HFF-Myc (cell line): ENCODE data around the gene CKAP5.

ENCODE experiments used
- DNase-seq: peaks from one replicate; pipeline ENCODE4 v3.0.0-alpha.2; 2011; ENCODE audit warnings: low read depth; ENCODE audit errors: extremely low read depth
- H3K4me3 ChIP-seq: replicated peaks from 2 replicates; pipeline ENCODE4 v1.5.1; 2011; ENCODE audit warnings: low read depth, mild to moderate bottlenecking, control low read depth, low read length
- TF ChIP-seq, protein P1 (sequence below): IDR thresholded peaks from 2 replicates; pipeline ENCODE4 v1.5.1; 2012; ENCODE audit warnings: mild to moderate bottlenecking, low read depth, low read length, control low read depth; ENCODE audit errors: missing control alignments

CKAP5 gene

DNA sequence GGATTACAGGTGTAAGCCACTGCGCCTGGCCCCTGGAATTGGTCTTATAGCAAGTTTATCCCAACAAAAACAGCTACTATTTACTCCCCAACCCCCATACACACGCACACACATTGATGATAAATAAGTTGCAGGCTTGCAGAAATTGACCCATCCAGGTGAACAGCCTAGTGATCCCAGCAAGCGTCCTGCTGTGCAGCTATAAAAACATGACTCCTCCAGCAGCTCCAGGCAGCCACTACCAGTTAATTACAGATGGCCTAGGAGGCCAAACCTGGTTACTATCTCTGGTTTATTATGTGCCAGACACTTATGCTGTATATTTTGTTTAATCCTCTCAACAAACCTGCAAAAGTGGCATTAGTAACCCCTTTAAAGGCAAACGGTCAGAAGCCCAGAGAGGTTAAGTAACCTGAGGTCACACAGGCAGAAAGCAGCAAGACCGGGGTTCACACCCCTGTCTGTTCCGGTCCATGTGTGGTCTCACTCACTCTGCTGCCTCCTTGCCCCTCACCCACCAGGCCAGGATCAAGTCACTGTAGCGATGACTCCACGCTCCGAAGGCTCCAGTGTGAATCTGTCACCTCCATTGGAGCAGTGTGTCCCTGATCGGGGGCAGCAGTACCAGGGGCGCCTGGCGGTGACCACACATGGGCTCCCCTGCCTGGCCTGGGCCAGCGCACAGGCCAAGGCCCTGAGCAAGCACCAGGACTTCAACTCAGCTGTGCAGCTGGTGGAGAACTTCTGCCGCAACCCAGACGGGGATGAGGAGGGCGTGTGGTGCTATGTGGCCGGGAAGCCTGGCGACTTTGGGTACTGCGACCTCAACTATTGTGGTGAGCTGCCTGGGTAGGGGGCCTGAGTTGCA lies 120.5 kb downstream of the CKAP5 start:
- TF ChIP-seq, protein P1, sequence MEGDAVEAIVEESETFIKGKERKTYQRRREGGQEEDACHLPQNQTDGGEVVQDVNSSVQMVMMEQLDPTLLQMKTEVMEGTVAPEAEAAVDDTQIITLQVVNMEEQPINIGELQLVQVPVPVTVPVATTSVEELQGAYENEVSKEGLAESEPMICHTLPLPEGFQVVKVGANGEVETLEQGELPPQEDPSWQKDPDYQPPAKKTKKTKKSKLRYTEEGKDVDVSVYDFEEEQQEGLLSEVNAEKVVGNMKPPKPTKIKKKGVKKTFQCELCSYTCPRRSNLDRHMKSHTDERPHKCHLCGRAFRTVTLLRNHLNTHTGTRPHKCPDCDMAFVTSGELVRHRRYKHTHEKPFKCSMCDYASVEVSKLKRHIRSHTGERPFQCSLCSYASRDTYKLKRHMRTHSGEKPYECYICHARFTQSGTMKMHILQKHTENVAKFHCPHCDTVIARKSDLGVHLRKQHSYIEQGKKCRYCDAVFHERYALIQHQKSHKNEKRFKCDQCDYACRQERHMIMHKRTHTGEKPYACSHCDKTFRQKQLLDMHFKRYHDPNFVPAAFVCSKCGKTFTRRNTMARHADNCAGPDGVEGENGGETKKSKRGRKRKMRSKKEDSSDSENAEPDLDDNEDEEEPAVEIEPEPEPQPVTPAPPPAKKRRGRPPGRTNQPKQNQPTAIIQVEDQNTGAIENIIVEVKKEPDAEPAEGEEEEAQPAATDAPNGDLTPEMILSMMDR: no peak
- no peak overlapping the region for H3K4me3 ChIP-seq
- DNase-seq: no peak

DNA sequence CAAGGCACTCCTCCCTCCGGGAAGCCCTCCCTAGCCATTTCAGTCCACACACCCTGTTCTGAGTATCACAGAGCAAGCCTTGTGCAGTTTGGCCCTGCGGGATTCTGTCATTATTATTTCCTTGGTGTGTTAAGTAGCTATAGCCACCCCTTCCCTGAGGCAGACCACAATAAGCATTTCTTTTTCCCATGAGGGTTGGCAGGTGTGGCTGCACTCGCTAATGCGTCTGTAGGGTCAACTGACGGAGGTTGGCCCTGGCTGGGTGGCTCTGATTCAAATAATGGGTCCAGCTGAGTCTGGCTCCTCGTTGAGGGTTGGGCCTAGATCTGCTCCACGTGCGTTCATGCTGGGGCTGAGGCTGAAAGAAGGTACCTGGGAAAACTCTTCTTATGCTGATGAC lies 122.0 kb downstream of the CKAP5 start:
- no peak overlapping the region for H3K4me3 ChIP-seq
- TF ChIP-seq, protein P1: no peak

DNA sequence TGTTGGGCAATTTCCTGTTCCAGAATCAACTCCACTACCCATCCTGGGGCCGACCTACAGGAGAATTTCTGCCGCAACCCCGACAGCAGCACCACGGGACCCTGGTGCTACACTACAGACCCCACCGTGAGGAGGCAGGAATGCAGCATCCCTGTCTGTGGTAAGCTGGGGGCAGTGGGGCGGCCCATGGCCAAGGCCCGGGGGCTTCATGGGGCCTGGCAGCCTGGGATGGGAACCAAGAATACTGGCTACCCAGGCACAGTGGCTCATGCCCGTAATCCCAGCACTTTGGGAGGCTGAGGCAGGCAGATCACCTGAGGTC lies 122.8 kb downstream of the CKAP5 start:
- H3K4me3 ChIP-seq: no peak overlapping the region
- no peak for DNase-seq
- TF ChIP-seq, protein P1: no peak

More for the DNA sequence above, 122.0 kb downstream of the CKAP5 start:
- no peak for DNase-seq

DNA sequence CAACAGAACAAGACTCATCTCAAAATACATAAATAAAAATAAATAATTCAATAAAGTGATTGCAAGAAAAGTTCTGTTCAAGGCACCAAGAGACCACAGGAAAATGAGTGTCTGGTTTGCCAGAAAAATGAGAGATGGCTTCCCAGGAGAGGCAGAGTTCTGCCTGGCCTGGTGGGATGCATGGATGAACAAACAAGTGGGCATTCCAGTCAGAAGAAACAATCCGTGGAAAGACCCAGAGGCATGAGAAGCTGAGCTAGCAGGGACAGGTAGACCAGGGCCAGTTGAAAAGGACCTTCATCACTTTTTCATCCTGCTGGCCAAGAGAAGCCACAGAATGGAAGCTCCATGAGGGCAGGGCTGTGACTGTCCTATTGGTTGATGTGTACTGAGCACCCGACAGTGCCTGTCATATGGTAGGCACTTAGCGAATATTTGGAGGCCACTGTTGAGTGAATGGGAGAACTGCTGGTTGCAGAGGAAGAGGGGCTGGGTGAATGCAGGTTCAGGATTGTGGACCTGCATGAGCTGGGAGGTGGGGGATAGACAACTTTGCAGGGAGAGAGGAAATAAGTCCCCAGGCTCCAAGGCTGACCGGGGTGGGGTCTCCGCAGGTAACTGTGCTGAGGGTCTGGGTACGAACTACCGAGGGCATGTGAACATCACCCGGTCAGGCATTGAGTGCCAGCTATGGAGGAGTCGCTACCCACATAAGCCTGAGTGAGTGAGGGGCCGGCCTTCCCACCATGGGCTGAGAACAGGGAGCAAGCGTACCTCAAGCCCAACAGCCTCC lies 123.3 kb downstream of the CKAP5 start:
- DNase-seq: no peak
- TF ChIP-seq, protein P1: no peak
- H3K4me3 ChIP-seq: no peak overlapping the region

DNA sequence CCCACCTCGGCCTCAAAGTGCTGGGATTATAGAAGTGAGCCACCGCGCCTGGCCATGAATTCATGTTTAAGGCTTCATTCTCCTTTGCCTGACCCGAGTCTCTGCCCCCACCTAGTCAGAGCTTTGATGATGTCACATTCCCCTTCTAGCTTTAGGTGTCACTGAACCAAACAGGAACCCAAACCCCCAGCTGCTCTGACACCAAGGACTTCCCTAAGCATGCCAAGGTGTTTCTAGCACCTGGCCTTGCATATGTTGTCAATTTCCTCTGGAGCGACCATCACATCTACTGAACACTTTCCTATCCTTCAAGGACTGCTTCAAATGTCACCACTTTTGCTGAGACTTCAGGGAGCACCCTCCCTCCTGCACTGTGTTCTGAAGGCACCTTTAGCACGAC lies 124.8 kb downstream of the CKAP5 start:
- no peak overlapping the region for H3K4me3 ChIP-seq
- DNase-seq: no peak
- TF ChIP-seq, protein P1: no peak

DNA sequence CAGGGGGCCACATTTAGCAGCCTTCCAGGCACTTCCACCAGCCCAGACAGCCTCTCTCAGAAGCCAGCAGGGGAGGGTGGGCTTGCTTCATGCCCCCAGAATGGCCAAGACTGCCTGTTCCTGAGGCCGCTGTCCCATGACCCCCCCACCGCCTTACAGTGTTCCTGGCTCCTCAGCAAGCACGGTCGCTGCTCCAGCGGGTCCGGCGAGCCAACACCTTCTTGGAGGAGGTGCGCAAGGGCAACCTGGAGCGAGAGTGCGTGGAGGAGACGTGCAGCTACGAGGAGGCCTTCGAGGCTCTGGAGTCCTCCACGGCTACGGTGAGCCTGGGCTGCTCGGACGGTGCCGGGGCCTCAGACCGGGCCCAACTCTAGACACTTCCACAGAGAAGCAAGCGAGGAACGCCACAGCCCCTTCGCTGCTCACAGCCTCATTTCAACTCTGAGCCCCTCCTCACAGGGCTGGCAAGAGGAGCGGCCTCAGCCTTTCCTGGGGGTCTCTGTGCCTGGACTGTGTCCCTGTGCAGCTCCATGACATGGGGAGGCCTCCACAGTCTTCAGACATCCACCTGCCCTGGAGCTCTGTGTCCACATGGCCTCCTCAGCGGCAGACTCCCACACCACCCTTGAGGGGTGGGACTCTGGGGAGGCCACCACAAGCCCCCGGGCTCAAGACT lies 126.4 kb downstream of the CKAP5 start:
- no peak overlapping the region for H3K4me3 ChIP-seq
- no peak for DNase-seq
- TF ChIP-seq, protein P1: no peak
